A172 (cell line): Measurements from ENCODE around the gene BCAP29. TPM values are rescaled to one million over a fixed set of nuclear protein-coding genes. Genes with fewer than 3 reads are reported as not detected.

Experiments
- DNase-seq: peaks from one replicate; pipeline ENCODE4 v3.0.0-alpha.2; 2015; ENCODE audit warnings: low spot score
- total RNA-seq: library from RNA; depleted of rRNA; stranded (reverse); fragments of >200 nt; shearing (Covaris generic); gene quantifications from 2 replicates; pipeline ENCODE4 v1.2.3, GENCODE V29; 2014; rRNA removed

The BCAP29 gene
- total RNA-seq, 1 experiment from 2014 or later: 127 TPM

DNA sequence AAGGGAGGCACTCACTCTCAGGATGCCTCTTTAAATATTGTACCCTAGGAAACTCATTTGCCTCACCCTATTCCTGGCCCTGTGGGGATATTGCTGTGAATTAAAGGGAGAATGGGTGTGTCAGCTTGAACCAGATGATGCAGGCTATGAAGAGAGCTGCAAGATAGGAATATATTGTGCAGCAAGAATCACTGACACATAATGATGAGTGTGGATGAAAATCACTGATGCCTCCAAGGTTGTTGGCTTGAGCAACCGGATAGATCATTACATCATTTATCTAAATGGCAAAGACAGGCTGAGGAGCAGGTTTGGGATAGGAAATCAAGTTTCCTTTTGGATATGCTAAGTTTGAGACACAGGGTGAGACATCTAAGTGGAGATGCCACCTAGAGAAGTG is 86.7 kb downstream of the BCAP29 start:
- DNase-seq: no peak

DNA sequence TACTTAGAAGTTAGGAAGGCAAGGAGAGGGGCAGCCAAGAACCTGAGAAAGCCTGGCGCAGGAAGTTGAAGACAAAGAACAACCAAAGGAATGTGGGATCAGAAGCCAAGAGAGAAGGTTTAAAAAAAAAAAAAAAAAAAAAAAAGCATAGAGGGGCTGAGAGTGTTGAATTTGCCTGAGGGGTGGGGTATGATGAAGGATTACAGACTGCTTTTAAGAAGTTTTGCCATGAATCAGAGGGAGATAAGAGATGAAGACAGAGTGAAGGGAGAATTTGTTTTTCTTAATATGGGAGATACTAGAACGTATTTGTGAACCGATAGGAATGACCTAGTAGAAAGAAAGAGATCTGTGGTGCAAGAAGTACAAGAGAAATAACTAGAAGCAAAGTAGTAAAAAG is 87.3 kb downstream of the BCAP29 start:
- DNase-seq: no peak

DNA sequence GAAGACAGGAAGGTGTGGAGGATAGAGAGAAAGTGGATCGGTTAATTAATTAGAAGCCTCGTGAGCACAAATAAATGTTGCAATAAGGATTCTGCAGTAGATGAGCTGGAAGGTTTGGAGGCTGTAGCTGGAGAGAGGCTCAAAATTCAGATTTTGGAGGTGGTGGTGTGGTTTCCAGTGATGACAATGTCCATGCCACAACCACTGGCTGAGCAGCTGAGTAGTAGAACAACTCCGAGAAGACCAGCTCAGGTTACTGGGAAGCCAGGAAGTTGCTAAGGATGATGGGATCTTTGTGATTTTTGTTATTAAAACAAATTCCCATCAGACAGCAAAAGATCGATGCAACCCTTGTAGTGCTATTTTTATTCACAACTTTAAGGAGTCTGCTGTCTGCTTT is 88.2 kb downstream of the BCAP29 start:
- DNase-seq: no peak

Other genes with a start within 250 kb of the BCAP29 start
- not detected in 2 replicates for gene GPR22, start 110.2 kb upstream of the BCAP29 start, total RNA-seq
- 28.1 and 84.0 TPM in 2 replicates for gene COG5, start 16.3 kb upstream of the BCAP29 start, total RNA-seq
- 16.0 and 33.9 TPM in 2 replicates for gene DUS4L, start 16.3 kb upstream of the BCAP29 start, total RNA-seq
- gene SLC26A4, start 80.6 kb downstream of the BCAP29 start, total RNA-seq: 0.02 TPM in 1 of 2 replicates, not detected in the other
- 33.5 and 47.6 TPM in 2 replicates for gene CBLL1, start 163.9 kb downstream of the BCAP29 start, total RNA-seq
- not detected in 2 replicates for gene SLC26A3, start 223.0 kb downstream of the BCAP29 start, total RNA-seq